ENCODE data around the gene IGSF6.

GRCh38 chr16:21611556-21612384, 40.6 kb downstream of the IGSF6 start:
- TF ChIP-seq CTCF (conservative IDR thresholded peaks at IDR 0.05; ENCODE audit: low read depth, low read length) (no peak), SMC3 (IDR thresholded peaks at IDR 0.05; ENCODE audit: low read depth, low read length) (no peak), MXI1 (IDR thresholded peaks at IDR 0.05; ENCODE audit: borderline replicate concordance, low read depth, low read length) (no peak), POLR2A (IDR thresholded peaks at IDR 0.05; ENCODE audit: low read depth, low read length) (no peak), CHD1 (IDR thresholded peaks at IDR 0.05; ENCODE audit: low read depth, low read length) (no peak), FOS (IDR thresholded peaks at IDR 0.05; ENCODE audit: low read depth, low read length) (no peak), MAFK (IDR thresholded peaks at IDR 0.05; ENCODE audit: low read depth, low read length) (no peak), RCOR1 (IDR thresholded peaks at IDR 0.05; ENCODE audit: insufficient replicate concordance, low read length) (no peak)

Data from IMR-90 (cell line).